OCI-LY3 (cell line): ENCODE data around the gene OR4D6.
"Not testable (repeated sequence)": the region's sequence is repeated elsewhere in the genome, so short reads cannot be mapped to it uniquely, and the experiment has no call there.

ENCODE experiments used
- H2AFZ ChIP-seq: fragments of 200-600, 300-600 bp; shearing (Covaris generic); 2 replicates; pipeline ENCODE4 v1.6.0; 2014; ENCODE audit warnings: antibody characterized with exemption, low read depth, low read length
- H3K27ac ChIP-seq: fragments of 200-600, 300-600 bp; sonication (generic); 2 replicates; pipeline ENCODE4 v1.5.1; 2014; ENCODE audit warnings: mild to moderate bottlenecking, low read length, moderate library complexity, mixed read lengths
- H3K27me3 ChIP-seq: fragments of 200-600, 300-600 bp; sonication (generic); 2 replicates; pipeline ENCODE4 v1.6.1; 2014; ENCODE audit warnings: low read depth, low read length, mixed read lengths
- H3K36me3 ChIP-seq: fragments of 200-600, 300-600 bp; sonication (generic); replicated peaks from 2 replicates; pipeline ENCODE3; 2014; ENCODE audit warnings: low read depth, low read length, mixed read lengths
- H3K4me1 ChIP-seq: fragments of 300-600, 200-600 bp; sonication (generic); 2 replicates; pipeline ENCODE4 v1.6.1; 2014; ENCODE audit warnings: low read length, mixed read lengths
- H3K4me2 ChIP-seq: fragments of 200-600, 300-600 bp; sonication (generic); 2 replicates; pipeline ENCODE4 v1.6.1; 2014; ENCODE audit warnings: low read length, mixed read lengths
- H3K4me3 ChIP-seq: fragments of 300-600, 200-600 bp; sonication (generic); 2 replicates; pipeline ENCODE4 v1.5.1; 2014; ENCODE audit warnings: antibody characterized with exemption, mild to moderate bottlenecking, low read length, moderate library complexity
- H3K79me2 ChIP-seq: fragments of 300-600, 200-600 bp; shearing (Covaris generic); 2 replicates; pipeline ENCODE4 v1.6.1; 2014; ENCODE audit warnings: mild to moderate bottlenecking, low read length, mixed read lengths
- H3K9ac ChIP-seq: fragments of 300-600, 200-600 bp; shearing (Covaris generic); 2 replicates; pipeline ENCODE4 v1.6.0; 2014; ENCODE audit warnings: mild to moderate bottlenecking, low read length, moderate library complexity
- H3K9me3 ChIP-seq: fragments of 200-600, 300-600 bp; shearing (Covaris generic); 2 replicates; pipeline ENCODE4 v1.6.1; 2014; ENCODE audit warnings: low read length, mixed read lengths; ENCODE audit not compliant: insufficient read depth
- H4K20me1 ChIP-seq: fragments of 200-600, 300-600 bp; sonication (generic); 2 replicates; pipeline ENCODE4 v1.6.1; 2016; ENCODE audit warnings: low read length, mixed read lengths; ENCODE audit not compliant: insufficient read depth
- EZH2phosphoT487 ChIP-seq: fragments of 200-600 bp; shearing (Covaris generic); IDR thresholded peaks from 2 replicates; pipeline ENCODE4 v1.6.1; 2018; ENCODE audit warnings: antibody characterized with exemption, mixed run types, low read depth
- TF ChIP-seq, protein P1 (sequence below): fragments of 200-600, 300-600 bp; sonication (generic); IDR thresholded peaks from 2 replicates; pipeline ENCODE4 v1.5.1; 2014; ENCODE audit warnings: antibody characterized with exemption, low read length, low read depth

The OR4D6 gene

DNA sequence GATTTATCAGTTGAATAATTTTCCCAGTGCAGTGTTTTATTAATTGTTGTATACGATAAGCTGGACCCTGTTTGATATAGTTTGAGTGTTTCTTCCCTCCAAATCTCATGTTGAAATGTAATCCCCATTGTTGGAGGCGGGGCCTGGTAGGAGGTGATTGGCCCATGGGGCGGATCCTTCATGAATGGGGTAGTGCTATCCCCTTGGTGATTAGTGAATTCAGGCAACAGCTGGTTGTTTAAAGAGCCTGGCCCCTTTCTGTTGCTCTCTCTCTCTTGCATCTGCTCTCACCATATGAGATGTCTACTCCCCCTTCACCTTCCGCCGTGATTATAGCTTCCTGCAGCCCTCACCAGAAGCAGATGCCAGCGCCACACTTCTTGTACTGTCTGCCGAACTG, 19.0 kb upstream of the OR4D6 start:
- no peaks in the 10 kb centered on the region for H3K79me2 ChIP-seq
- no peaks in the 10 kb centered on the region for H3K4me1 ChIP-seq
- H3K9me3 ChIP-seq, result no peaks in the 10 kb centered on the region
- H3K36me3 ChIP-seq, result no peaks in the 10 kb centered on the region
- H3K27ac ChIP-seq, result no peak overlapping the region
- H3K27me3 ChIP-seq, result 0 out of 2 replicates have a peak, but pooled peaks cover 6% of the 10 kb centered on the region
- TF ChIP-seq, protein P1, sequence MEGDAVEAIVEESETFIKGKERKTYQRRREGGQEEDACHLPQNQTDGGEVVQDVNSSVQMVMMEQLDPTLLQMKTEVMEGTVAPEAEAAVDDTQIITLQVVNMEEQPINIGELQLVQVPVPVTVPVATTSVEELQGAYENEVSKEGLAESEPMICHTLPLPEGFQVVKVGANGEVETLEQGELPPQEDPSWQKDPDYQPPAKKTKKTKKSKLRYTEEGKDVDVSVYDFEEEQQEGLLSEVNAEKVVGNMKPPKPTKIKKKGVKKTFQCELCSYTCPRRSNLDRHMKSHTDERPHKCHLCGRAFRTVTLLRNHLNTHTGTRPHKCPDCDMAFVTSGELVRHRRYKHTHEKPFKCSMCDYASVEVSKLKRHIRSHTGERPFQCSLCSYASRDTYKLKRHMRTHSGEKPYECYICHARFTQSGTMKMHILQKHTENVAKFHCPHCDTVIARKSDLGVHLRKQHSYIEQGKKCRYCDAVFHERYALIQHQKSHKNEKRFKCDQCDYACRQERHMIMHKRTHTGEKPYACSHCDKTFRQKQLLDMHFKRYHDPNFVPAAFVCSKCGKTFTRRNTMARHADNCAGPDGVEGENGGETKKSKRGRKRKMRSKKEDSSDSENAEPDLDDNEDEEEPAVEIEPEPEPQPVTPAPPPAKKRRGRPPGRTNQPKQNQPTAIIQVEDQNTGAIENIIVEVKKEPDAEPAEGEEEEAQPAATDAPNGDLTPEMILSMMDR, result no peak
- no peak for TF ChIP-seq EZH2phosphoT487
- H3K4me2 ChIP-seq, result no peak overlapping the region
- H3K9ac ChIP-seq, result no peak overlapping the region
- H2AFZ ChIP-seq, result no peak overlapping the region
- no peaks in the 10 kb centered on the region for H4K20me1 ChIP-seq
- no peak overlapping the region for H3K4me3 ChIP-seq

DNA sequence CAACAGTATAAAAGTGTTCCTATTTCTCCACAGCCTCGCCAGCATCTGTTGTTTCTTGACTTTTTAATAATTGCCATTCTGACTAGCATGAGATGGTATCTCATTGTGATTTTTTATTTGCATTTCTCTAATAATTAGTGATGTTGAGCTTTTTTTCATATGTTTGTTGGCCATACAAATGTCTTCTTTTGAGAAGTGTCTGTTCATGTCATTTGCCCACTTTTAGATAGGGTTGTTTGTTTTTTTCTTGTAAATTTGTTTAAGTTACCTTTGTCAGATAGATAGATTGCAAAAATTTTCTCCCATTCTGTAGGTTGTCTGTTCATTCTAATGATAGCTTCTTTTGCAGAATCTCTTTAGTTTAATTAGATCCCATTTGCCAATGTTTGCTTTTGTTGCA, 11.1 kb upstream of the OR4D6 start:
- H3K4me3 ChIP-seq, H3K27ac ChIP-seq, H3K4me2 ChIP-seq, H3K27me3 ChIP-seq, H3K79me2 ChIP-seq, H3K9me3 ChIP-seq, H4K20me1 ChIP-seq, H3K9ac ChIP-seq, H3K4me1 ChIP-seq, H3K36me3 ChIP-seq, H2AFZ ChIP-seq: not testable (repeated sequence)

DNA sequence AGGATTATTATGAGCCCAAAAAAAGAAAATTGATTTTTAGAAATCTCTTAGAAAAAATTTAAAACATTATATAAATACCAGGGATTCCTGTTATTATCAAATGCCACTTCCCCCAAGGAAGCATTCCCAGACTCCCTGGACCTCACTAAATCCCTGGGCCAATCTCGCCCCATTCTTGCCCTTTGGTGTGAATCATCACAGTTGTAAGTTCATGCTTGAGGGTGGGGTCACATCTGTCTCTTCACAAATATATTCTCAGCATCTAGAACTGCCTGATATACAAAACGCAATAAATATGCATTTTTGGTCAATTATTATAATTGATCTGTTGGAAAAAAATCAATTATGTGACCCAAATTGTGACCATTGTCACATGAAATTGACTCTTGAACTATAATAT, 8.3 kb upstream of the OR4D6 start:
- Histone ChIP-seq H3K4me3 (no peak overlapping the region), H3K4me1 (no peaks in the 10 kb centered on the region), H3K27ac (no peak overlapping the region), H3K4me2 (no peak overlapping the region), H4K20me1 (no peaks in the 10 kb centered on the region), H2AFZ (no peak overlapping the region), H3K79me2 (no peaks in the 10 kb centered on the region), H3K9ac (no peak overlapping the region), H3K9me3 (no peaks in the 10 kb centered on the region), H3K36me3 (no peaks in the 10 kb centered on the region), H3K27me3 (no peaks in the 10 kb centered on the region)
- TF ChIP-seq, protein P1, result no peak
- TF ChIP-seq EZH2phosphoT487, result no peak

DNA sequence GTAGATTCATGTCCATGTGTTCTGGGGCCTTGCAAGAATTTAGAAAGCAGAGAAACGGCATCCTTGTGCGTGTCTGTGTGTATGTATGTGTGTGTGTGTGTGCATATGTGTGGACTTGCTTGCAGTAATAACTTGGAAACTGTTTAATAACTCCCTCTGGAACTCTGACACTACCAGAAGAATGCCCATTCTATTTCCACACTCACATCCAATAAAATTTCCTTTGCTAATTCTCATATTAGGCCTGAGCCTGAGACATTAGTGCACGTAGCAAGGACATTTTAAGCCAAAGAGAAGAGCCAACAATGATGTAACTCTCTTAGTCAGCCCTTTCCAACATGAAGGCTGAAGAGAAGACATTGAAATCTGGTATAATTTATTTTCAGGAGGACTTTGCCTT, 3.2 kb downstream of the OR4D6 start:
- Histone ChIP-seq H3K9ac (no peak overlapping the region), H3K9me3 (no peaks in the 10 kb centered on the region), H3K4me3 (no peak overlapping the region), H3K4me2 (no peak overlapping the region), H3K27me3 (no peaks in the 10 kb centered on the region; the same call in 1 of the 2 replicates), H3K4me1 (no peaks in the 10 kb centered on the region), H3K79me2 (no peaks in the 10 kb centered on the region), H3K36me3 (no peaks in the 10 kb centered on the region), H3K27ac (no peak overlapping the region), H2AFZ (no peak overlapping the region), H4K20me1 (no peaks in the 10 kb centered on the region)
- TF ChIP-seq, protein P1, result no peak
- no peak for TF ChIP-seq EZH2phosphoT487

DNA sequence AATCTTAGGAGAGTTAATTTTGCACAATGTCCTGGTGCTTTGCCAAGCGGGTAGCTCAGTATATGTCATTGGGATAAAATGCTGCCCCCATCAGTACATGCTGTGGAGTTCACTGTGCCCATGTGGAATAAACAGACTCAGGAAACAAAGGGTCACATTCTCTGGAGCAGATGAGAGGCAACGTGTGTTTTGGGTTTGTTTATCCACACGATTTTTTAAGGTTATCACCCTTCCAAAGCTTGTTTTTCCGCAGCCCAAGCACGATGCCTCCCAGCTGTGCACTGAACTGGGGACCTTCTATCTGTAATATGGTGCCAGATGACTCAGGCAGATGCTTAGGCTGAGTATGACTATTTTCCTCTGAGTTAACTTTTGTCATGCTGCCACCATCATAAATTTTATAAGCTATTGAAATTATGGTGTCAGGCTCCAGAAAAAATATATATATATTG, 6.5 kb downstream of the OR4D6 start:
- H4K20me1 ChIP-seq, result no peaks in the 10 kb centered on the region
- H3K9ac ChIP-seq, result no peak overlapping the region
- no peak overlapping the region for H3K4me3 ChIP-seq
- no peaks in the 10 kb centered on the region for H3K4me1 ChIP-seq
- no peak overlapping the region for H3K4me2 ChIP-seq
- H3K9me3 ChIP-seq, result no peaks in the 10 kb centered on the region
- TF ChIP-seq EZH2phosphoT487, result no peak
- TF ChIP-seq, protein P1, result no peak
- no peaks in the 10 kb centered on the region for H3K36me3 ChIP-seq
- no peaks in the 10 kb centered on the region for H3K27me3 ChIP-seq
- H2AFZ ChIP-seq, result no peak overlapping the region
- no peaks in the 10 kb centered on the region for H3K79me2 ChIP-seq
- H3K27ac ChIP-seq, result no peak overlapping the region
